Activated CD4-positive, CD25-positive, alpha-beta regulatory T cell treated with anti-CD3 and anti-CD28 coated beads, Interleukin-2, amount 50 U/mL, for 16 hours (primary cell): Measurements from ENCODE around the gene ZNF785.
"Not testable (repeated sequence)": the region's sequence is repeated elsewhere in the genome, so short reads cannot be mapped to it uniquely, and the experiment has no call there.

Source experiments
- DNase-seq: peaks from one replicate; pipeline ENCODE4 v3.0.0-alpha.2; 2020; ENCODE audit warnings: low read depth, low spot score

ZNF785 gene

DNA sequence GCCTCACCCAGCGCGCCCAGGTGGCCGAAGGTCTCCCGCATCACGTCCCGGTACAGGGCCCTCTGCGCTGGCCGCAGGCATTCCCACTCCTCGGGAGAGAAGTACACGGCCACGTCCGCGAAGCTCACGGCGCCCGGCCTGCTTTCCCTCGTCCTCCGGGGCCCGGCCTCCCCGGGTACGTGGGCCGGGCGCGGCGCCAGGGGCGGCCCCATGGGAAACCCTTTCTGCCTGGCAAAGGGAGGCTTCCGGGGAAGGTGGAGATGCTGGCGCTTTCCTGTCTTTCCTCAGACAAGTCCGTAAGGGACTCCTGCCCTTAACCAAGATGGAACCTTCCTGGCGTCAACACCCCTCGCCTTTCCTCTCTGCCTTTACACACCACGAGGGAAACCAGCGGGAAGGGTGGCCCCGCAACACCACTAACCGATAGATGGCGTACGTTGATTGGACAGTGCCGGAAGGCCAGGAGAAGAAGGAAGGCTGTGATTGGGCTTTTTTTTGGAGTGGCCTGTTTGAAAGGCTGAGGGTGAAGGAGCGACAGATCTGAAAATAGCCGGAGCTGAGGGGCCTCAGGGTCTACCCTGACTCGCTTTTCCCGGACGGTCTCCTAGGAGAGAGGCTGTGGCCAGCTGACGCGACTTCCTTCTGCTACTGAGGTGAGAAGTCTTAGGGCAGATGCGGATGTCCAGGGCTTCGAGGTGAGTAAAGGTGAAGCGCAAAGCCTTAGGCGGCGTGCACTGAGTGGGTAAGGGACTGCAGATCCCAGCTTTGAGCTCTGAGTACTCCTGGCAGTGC is at the start of gene ZNF785:
ZNF785 (minus strand) TSS at position 298 of the 792 bp plus-strand sequence; CDS start at position 212, 86 bp downstream.
- peak; percentile 90 for DNase-seq

DNA sequence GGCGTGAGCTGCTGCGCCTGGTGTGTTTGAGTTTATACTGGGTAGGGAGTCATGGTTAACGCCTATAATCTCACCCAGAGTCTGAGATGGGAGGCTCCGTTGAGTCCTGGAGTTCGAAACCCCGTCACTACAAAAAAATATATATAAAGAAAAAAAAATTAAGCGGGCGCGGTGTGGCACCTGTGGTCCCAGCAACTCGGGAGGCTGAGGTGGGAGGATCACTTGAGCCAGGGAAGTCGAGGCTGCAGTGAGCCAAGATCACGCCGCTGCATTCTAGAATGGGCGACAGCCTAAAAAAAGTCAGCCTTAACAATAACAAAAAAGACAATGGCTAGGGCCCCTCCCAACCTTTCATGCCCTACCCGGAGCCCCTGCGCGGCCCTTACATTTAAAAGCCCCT is 48.0 kb upstream of the ZNF785 start:
- DNase-seq = no peak

DNA sequence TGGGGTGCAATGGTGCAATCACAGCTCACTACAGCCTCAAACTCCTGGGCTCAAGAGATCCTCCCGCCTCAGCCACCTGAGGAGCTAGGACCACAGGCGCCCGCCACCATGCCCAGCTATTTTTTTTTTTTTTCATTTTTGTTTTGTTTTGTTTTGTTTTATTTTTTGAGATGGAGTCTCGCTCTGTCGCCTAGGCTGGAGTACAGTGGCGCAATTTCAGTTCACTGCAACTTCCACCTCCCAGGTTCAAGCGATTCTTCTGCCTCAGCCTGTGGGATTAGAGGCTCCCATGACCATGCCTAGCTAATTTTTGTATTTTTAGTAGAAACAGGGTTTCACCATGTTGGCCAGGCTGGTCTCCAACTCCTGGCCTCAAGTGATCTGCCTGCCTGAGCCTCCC is 47.0 kb upstream of the ZNF785 start:
- not testable (repeated sequence) for DNase-seq

DNA sequence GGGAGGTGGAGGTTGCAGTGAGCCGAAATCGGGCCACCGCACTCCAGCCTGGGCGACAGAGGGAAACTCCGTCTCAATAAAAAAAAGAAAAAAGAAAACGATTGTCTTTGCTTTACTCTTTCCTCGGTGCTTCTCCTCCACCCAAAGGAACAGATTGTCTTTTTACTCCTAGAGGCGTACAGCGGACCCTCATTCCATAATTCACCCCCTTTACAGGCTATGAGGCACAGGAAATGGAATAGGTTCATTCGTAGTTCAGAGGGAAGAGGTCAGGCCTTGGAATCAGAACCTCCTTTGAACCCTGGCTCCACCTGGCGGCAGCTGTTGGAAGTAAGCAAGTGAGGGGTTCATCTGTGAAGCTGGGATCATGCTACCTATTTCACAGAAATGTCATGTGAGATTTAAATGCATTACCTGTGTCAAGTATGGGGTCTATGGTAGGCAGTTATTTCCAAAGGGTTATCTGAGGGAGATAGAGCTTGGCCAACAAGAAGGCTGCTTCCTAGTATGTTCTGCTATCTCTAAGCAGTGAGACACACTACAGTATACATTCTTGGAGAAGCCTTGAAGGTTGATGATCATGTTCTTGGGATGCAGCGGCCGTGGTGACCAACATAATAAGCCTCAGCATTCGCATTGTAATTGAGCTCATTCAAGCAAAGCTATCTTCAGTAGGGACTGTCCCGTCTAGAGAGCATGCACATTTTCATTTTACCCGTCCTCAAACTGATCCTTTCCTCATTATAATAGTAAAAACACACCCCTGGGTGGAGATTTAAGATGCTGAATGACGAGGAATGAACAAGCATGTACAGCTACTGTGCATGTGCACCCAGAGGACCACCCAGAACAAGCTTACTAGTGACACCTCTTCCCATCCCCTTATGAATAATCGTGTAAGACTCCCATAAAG is 43.4 kb upstream of the ZNF785 start:
- DNase-seq = peak; percentile 77

DNA sequence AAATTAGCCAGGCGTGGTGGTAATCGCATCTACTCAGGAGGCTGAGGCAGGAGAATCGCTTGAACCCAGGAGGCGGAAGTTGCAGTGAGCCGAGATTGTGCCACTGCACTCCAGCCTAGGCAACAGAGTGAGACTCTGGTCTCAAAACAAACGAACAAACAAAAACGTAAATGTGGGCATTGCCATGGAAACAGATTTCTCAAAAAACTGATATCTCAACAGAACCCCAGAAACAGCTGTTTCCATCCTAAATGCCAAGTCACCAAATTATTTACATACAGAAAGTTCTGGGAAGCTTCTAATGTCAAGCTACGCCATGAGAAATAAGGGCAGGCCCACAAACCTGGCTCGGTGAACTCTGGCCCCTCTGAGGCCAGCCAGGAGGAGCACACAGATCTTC is 40.7 kb upstream of the ZNF785 start:
- no peak for DNase-seq

DNA sequence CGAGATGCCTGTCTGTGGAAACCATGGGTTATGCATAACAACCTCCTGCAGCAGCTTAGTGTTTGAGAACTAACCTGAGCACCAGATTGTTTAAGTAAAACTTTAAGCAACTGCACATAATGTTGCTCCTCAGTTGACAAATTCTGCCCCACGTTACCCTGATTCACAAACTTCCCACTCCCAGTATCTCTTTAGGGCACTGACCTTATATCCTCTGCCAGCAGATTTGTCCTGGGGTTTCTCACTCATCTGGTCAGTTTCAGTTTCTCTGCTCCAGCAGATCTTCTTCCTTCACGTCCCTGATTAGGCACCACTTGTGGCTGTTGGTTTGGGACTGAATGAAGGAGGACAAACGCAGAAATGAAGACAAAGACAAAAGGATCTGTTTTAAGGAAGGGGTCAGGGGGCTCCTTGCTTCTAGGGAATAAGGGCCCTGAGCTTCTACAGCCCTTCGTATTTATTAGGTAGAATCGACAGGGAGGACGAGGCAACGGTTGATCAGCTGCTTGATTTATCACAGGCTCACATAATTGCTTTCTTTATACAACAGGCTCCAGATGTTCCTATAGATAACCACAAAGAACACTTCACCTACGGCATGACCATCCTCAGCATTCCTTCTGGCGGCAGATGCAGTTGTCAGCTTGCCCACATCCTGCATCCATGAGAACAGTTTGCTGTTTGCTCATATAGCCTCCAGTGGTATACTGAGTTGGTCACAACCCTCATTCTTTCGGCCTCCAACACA is 38.2 kb upstream of the ZNF785 start:
- DNase-seq = no peak

DNA sequence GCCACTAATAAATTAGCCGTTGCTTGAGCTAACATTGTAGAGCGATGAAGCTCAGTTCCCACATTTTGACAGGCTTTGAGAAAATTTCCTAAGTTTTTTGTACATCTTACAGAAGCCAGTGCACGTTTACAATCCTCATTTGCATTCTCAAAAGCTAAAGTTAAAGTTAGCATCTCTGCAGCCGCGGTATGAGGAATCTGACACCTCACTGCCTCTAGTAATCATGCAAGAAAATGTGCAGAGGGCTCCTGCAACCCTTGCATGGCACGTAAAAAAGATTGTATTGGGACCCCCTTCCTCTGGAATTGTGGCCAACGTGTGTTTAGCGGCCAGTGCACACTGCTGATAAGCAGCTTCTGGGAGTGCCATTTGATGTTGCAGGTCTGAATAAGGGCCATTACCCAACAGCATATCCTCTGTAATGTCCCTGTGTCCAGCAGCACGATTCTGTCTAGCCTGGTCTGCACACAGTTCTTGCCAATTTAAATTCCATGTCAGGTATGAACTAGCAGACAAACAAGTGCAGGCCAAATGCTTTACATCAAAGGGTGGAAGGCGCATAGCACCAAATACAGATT is 37.0 kb upstream of the ZNF785 start:
- no peak for DNase-seq

DNA sequence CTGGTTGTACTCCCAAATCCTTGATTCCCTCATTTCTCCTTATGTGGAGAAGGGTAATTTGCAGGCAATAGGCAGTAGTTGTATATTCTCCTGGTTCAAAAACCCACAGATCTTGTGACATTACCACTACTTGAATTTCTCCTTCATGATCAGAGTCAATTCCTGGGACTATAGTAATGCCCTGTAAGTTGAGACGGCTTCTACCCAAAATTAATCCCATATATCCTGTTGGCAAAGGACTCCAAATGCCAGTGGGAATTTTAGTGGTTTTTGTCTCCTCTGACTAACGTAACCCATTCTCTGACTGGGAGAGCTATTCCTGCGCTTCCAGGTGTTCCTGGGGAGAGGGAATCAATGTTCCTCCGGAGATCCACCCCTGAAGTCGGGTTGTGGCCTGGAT is 36.3 kb upstream of the ZNF785 start:
- no peak for DNase-seq

DNA sequence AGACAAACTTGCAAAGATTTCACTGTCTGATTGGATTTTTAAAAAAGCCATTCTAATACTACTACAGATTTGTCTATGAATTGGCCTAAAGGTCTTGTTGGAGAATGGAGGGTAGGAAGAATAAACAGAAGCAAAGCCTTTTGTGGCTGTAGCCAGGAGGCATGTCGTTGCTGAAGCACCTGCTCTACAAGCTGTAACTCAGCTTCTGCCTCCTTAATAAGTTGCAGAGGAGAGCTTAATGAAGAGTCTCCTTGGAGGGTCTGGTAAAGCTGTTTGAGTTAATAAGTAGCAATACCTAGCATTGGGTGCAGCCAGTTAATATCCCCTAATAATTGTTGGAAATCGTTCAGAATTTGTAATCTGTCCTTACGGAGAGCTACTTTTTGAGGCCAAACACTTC is 34.7 kb upstream of the ZNF785 start:
- DNase-seq = no peak

DNA sequence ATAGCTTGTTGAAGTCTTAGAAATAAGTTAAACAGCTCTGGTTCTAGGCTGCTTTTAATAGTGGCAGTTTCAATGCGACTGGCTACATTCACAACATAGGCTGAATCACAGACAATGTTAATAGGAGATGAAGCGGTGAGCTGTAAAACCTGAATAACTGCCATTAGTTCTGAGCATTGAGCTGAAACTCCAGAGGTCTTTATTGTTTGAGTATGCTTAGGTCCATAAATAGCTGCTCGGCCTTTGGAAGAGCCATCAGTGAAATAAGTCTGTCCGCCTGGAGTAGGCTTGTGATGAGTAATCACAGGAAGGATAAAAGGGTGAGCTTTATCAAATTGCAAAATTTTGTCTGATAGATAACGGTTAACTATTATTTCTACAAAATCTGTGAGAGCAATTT is 34.1 kb upstream of the ZNF785 start:
- no peak for DNase-seq

DNA sequence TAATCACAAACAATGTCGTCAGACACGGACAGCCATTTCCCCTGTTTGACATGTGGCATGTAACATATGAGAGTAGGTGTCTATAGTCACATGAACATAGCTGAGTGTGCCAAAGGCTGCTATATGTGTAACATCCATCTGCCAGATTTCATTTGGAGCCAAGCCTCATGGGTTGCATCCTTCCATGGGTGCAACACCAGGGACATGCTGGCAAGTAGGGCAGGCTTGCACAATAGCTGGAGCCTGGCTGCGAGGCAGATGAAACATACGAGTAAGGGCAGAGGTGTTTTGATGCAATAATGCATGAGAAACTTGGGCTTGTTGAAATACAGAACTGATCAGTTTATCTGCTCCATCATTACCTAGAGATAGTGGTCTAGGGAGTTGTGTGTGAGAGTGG is 33.7 kb upstream of the ZNF785 start:
- no peak for DNase-seq

DNA sequence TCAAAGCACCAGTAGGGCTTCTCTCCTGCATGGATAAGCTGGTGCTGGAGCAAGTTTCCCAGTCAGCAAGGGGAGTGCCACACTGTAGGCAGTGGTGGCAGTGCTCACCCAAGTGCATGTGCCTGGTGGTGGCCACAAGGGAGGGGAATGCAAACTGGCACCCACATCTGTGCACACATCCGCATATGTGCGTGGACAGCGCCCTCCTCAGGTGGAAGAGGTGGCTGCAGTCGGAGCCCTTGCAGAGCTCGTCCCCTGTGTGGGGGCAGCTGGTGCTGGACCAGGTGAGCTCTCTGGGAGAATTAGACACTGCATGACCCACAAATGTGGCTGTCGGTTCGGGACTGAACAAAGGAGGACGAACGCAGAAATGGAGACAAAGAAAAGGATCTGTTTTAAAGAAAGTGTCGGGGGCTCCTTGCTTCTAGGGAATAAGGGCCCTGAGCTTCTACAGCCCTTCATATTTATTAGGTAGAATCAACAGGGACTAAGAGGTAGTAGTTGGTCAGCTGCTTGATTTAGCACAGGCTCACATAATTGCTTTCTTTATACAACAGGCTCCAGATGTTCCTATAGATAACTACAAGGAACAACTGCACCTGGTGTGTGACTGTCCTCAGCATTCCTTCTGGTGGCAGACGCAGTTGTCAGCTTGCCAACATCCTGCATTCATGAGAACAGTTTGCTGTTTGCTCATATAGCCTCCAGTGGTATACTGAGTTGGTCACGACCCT is 30.0 kb upstream of the ZNF785 start:
- DNase-seq = peak; percentile 45

DNA sequence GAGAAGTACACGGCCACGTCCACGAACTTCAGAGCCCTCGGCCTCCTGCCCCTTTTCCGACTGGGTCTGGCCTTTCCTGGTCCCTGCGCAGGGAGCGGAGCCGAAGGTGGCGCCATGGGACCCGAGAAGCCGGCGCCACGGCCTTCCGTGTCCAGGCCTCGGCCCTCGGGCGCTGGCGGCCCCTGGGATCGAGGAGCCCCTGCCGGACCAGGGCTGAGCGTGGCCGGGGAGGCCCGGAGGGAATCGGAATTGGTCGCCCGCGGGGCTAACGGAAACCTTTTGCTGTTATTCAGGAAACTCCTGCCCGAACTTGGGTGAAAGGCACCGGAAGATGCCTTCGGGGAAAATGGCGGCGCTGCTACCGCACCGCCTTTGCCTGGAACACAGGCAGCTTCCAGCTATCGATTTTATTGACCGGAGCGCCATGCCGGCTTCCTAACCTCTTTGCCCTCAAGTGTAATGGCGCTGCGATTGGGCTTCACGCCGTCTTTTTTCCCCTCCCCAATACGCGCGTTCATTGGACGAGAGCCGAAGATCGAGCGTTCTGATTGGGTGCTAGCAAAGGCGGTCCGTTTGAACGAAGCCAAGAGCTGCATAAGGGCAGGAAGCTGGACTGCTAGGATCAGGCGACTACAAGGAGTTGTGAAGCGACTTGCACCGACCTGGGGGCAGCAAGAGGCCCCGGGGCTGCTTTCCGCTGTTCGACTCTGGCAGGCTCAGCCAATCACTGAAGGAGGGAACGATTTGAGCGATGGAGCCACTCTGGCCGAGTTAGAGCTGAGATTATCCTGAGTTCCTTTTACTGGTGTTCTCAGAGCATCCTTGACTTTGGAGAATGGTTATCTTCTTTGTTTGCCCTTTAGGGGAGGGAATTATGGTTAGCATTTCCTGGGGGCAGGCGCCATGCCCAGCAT is 24.7 kb upstream of the ZNF785 start, which contains the start of gene ZNF689:
ZNF689 (minus strand) TSS at position 464 of the 914 bp plus-strand sequence; CDS start at position 116, 348 bp downstream.
- DNase-seq = peak; percentile 91

DNA sequence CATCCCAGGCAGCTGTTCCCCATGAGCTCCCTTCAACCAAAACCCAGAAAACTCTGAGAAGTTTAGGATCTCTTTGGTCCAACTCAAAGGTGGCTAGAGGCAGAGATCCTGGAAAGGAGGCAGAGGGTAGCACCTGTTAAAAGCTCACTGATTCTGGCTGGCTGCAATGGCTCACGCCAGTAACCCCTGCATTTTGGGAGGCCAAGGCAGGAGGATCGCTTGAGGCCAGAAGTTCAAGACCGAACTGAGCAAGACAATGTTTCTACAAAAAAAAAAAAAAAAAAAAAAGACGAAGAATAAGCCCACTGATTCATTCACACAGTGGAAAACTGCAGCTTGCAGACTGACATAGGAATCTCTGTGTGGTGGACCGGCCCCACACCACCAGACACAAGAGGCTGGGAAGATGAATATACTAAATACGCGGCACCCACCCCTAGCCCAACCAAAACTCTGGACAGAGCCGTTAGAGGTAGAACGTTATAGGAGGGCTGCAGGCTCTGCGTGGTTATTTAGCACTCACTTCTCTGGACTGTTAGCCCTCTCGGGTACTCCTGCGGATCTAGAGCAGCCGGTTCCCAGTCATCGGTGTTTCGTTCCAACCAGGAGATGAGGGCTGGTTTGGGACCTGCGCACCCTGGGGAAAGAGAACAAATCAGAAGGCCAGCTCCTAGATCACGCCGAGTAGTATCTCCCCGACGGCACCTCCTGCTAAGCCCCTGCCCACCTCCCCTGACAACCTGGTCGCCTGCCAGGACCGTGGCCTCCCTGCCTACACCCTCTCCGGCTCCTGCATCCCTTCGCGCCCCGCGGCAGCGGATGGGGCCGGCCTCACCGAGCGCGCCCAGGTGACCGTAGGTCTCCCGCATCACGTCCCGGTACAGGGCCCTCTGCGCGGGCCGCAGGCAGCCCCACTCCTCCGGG is 23.8 kb upstream of the ZNF785 start:
- no peak for DNase-seq

DNA sequence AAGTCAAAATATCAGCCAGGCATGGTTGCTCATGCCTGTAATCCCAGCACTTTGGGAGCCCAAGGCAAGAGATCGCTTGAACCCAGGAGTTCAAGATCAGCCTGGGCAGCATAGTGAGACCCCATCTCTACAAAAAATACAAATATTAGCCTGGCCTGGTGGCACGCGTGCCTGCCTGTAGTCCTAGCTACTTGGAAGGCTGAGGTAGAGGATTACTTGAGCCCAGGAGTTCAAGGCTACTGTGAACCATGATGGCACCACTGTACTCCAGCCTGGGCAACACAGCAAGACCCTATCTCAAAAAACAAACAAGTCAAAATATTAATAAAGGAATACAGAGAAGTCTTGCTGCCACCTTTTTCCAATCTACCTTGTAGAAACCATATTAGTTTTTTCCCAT is 20.5 kb upstream of the ZNF785 start:
- DNase-seq = no peak

DNA sequence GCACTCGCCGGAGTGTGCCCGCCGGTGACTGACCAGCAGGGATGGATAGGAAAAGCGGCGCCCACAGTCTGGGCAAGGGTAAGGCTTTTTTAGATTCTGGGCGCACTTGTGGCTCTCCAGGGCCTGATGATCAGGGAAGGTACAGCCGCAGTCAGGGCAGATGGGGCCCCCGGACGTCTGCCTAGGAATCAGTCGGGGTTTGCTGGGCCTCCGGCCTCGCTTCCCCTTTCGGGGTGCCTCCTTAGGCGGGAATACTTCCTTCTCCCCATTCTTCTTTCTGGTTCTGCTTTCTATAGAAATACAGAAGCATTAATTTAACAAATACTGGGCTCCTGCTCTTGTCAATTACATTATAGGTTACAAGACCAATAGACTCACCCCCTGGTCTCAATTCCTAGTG is 19.7 kb upstream of the ZNF785 start:
- DNase-seq = no peak

DNA sequence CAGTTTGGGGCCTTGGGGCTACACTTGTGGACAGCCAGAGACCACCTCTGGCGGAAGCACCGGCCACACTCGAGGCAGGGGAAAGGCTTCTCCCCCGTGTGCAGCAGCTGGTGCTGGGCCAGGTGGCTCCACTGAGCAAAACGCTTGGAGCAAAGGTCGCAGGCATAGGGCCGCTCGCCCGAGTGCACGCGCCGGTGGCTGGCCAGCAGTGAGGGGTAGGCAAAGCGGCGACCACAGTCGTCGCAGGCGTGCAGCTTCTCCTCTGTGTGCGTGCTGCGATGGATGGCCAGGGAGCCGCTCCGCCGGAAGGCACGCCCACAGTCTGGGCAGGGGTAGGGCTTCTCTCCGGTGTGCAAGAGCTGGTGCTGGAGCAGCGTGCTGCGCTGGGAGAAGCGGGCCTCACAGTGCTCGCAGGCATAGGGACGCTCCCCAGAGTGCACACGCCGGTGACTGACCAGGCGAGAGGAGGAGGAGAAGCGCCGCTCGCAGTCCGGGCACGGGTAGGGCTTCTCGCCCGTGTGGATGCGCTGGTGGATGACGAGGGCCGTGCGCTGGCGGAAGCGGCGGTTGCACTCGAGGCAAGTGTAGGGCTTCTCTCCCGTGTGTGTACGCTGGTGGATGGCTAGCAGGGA is 18.9 kb upstream of the ZNF785 start:
- DNase-seq = no peak

DNA sequence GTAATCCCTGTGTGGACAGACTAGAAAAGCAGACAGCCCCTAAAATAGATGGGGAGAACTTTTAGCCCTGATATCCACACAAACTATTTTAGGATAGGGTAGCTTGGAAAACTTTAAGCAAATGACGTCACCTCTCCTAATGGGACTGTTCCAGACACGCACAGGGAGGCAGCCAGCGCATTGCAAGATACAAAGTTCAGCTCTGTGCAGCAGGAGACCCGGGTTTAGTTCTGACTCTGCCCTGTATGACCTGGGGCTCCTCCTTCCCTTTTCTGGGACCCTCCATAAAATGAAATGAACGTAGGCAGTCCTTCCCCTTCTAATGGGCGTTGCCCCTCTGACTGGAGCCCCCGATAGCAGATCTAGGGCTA is 18.4 kb upstream of the ZNF785 start:
- no peak for DNase-seq
